SU-DHL-6 (cell line): Measurements from ENCODE around the gene PGM1.

ENCODE experiments used
- EZH2phosphoT487 ChIP-seq: fragments of 200-600 bp; sonication (generic), shearing (Covaris generic); conservative IDR thresholded peaks from 2 replicates; pipeline ENCODE4 v1.6.1; 2018; ENCODE audit warnings: mild to moderate bottlenecking, antibody characterized with exemption, low read length, moderate library complexity, mixed read lengths
- TF ChIP-seq, protein P1 (sequence below): fragments of 200-600 bp; sonication (generic); IDR thresholded peaks from one replicate; pipeline ENCODE4 v1.5.1; 2017; ENCODE audit warnings: antibody characterized with exemption, mild to moderate bottlenecking, low read length, moderate library complexity; ENCODE audit not compliant: insufficient read depth, poor library complexity, severe bottlenecking

DNA sequence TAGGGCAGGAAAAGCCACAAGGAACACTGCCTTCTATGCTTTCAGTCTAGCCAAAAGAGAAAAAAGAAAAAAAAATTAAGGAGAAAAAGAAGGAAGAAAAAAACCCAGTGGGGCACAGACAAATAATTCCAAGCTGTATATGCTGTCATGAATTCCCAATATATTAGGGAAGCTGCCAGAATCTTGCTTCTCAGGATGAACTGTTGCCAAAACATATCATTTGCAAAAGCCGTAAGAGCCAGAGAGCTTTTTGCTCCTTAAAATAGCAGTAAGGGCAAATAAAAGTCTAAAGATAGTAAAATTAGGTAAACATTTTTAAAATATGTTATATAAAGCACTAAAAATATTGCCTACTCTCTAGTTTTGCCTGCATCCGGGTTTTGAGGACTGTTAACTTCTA lies 52.1 kb downstream of the PGM1 start:
- TF ChIP-seq EZH2phosphoT487: no peak
- TF ChIP-seq, protein P1, sequence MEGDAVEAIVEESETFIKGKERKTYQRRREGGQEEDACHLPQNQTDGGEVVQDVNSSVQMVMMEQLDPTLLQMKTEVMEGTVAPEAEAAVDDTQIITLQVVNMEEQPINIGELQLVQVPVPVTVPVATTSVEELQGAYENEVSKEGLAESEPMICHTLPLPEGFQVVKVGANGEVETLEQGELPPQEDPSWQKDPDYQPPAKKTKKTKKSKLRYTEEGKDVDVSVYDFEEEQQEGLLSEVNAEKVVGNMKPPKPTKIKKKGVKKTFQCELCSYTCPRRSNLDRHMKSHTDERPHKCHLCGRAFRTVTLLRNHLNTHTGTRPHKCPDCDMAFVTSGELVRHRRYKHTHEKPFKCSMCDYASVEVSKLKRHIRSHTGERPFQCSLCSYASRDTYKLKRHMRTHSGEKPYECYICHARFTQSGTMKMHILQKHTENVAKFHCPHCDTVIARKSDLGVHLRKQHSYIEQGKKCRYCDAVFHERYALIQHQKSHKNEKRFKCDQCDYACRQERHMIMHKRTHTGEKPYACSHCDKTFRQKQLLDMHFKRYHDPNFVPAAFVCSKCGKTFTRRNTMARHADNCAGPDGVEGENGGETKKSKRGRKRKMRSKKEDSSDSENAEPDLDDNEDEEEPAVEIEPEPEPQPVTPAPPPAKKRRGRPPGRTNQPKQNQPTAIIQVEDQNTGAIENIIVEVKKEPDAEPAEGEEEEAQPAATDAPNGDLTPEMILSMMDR: no peak
